ENCODE measurements around the gene LIPC. TPM values are rescaled to one million over a fixed set of nuclear protein-coding genes. Genes with fewer than 3 reads are reported as not detected.

Gene LIPC
- total and polyA plus RNA-seq, 10 donors = 0.47 to 2.5 (median 1.0) TPM

DNA sequence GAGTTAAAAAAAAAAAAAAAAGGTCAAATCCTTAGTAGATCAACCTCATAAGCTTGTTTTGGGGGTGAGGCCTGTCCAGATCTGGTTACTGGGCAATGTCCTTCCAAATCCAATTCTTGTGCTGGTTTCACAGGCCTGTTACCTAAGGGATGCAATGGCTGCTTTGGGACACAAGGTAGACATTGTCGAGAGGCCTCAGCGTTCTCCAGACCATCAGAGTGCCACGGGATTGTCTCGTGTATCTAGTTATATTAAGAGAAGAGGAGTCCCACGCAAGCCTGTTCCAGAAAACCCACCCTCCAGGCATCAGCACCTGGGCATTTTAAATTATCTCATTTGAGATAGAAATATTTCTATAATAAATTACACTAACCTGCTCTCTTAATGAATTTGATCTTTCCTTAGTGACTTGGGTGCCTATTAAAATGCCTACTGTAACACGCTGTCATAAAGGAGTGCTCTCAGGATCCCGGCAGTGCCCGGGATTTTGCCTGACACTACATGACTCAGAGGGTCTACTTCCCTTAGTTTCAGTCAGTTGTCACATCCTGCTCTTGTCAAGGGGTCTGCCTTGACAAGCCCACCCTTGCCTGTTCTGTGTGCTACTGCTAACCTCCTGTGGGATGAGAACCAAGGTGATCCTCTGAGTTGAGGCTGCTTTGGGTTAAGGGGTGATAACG, 116.0 kb downstream of the LIPC start:
- H3K36me3 ChIP-seq = no peaks in the 10 kb centered on the region
- no peak overlapping the region for H3K4me3 ChIP-seq
- no peak overlapping the region for H3K27ac ChIP-seq

DNA sequence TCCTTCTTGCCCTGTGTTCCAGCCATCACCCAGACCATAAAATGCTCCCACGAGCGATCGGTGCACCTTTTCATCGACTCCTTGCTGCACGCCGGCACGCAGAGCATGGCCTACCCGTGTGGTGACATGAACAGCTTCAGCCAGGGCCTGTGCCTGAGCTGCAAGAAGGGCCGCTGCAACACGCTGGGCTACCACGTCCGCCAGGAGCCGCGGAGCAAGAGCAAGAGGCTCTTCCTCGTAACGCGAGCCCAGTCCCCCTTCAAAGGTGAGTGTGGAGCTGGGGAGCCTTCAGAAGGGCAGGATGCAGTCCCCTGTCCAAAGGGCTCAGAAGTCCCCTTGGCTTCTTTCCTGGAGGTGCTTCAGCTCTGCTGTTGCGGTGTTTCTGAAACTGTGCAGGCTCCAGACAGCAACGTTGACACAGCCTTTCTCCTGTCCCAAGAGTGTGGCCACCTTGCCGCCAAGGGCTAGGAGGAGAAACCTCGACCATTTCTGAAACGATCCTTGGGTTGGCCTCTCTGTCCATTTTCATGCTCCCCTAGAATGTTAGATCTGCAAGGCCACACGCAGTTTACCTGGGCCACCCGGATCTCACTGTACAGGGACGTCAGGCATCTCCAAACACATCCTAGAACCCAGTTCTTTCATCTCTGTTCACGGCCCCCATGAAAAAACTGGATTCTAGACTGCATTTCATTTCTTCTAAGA, 116.7 kb downstream of the LIPC start:
- intact Hi-C loops (cut with DNase I; ENCODE audit: low total_unique reads) = no loop called here
- 92 to 95% (median 93%) methylated on average over 25 to 26 of the region's 26 CpGs for WGBS, 5 donors
- H3K27ac ChIP-seq = no peak overlapping the region
- H3K27me3 ChIP-seq (replicated peaks in 1 of 7) = peaks cover 0 to 4% (median 0%) of the 10 kb centered on the region in 7 donors
- H3K4me3 ChIP-seq = no peak overlapping the region
- no peaks in the 10 kb centered on the region for H3K36me3 ChIP-seq
- H3K4me1 ChIP-seq = peaks cover 0 to 29% (median 7%) of the 10 kb centered on the region in 6 donors
- DNase-seq = no peak
- TF ChIP-seq POLR2A (IDR thresholded peaks at IDR 0.05) (no peak), POLR2AphosphoS5 (IDR thresholded peaks at IDR 0.05) (no peak)
- TF ChIP-seq, protein P1, sequence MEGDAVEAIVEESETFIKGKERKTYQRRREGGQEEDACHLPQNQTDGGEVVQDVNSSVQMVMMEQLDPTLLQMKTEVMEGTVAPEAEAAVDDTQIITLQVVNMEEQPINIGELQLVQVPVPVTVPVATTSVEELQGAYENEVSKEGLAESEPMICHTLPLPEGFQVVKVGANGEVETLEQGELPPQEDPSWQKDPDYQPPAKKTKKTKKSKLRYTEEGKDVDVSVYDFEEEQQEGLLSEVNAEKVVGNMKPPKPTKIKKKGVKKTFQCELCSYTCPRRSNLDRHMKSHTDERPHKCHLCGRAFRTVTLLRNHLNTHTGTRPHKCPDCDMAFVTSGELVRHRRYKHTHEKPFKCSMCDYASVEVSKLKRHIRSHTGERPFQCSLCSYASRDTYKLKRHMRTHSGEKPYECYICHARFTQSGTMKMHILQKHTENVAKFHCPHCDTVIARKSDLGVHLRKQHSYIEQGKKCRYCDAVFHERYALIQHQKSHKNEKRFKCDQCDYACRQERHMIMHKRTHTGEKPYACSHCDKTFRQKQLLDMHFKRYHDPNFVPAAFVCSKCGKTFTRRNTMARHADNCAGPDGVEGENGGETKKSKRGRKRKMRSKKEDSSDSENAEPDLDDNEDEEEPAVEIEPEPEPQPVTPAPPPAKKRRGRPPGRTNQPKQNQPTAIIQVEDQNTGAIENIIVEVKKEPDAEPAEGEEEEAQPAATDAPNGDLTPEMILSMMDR (IDR thresholded peaks at IDR 0.05 in 8 of 11, conservative IDR thresholded peaks at IDR 0.05 in 3 of 11) = no peak
- no peaks in the 10 kb centered on the region for H3K9me3 ChIP-seq

More for the DNA sequence above, 116.0 kb downstream of the LIPC start:
- no peak for TF ChIP-seq POLR2A (IDR thresholded peaks at IDR 0.05)
- TF ChIP-seq, protein P1 (IDR thresholded peaks at IDR 0.05 in 8 of 11, conservative IDR thresholded peaks at IDR 0.05 in 3 of 11) = no peak
- TF ChIP-seq POLR2AphosphoS5 (IDR thresholded peaks at IDR 0.05) = no peak
- intact Hi-C loops (cut with DNase I; ENCODE audit: low total_unique reads) = no loop called here
- no peaks in the 10 kb centered on the region for H3K9me3 ChIP-seq
- DNase-seq = no peak
- H3K27me3 ChIP-seq (replicated peaks in 1 of 7) = peaks cover 0 to 4% (median 0%) of the 10 kb centered on the region in 7 donors
- peaks cover 0 to 29% (median 7%) of the 10 kb centered on the region in 6 donors for H3K4me1 ChIP-seq
- 90 to 95% (median 93%) methylated on average over 9 of the region's 9 CpGs for WGBS, 5 donors

DNA sequence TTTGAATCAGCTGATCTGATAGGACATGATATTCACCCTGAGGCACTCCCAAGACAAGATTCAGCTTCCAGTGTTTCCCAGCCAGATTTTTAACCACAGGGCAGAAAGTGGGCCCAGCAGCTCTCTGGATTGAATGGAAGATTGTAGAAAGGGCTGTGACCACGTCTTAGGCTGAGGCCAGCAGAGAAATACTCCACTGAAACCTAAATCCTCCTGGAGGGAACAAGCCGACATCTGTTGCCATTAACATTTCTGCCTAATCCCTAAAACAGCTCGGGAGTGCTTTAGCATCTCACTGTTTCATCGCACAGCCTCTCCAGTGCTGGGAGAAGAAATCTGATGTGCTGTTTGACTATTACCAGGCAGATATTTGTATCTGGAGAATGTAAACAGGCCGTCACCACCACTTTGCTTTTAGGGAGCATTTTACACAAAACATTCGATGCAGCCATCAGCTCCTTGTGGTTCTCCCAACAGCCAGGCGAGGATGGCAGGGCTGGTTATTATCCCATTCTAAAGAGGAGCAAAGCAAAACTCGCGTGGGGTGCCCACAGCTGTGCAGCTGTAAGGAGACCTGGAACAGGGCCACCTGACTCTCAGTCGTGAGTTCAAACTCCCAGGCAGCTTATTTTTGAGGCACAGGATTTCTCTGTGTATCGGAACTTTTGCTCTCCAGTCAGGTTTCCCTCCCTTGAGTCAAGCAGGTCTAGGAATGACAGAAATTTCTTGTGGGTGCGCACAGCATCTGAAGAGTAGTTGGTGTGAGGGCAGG, 117.4 kb downstream of the LIPC start:
- Histone ChIP-seq H3K27ac (no peak overlapping the region), H3K36me3 (no peaks in the 10 kb centered on the region), H3K9me3 (no peaks in the 10 kb centered on the region), H3K4me3 (no peak overlapping the region), H3K27me3 (replicated peaks in 1 of 7) (peaks cover 0 to 4% (median 0%) of the 10 kb centered on the region in 7 donors), H3K4me1 (peaks cover 0 to 29% (median 7%) of the 10 kb centered on the region in 6 donors)
- no peak for DNase-seq
- intact Hi-C loops (cut with DNase I; ENCODE audit: low total_unique reads) = no loop called here
- 86 to 94% (median 92%) methylated on average over 12 of the region's 12 CpGs for WGBS, 5 donors
- TF ChIP-seq POLR2AphosphoS5 (IDR thresholded peaks at IDR 0.05) (no peak), POLR2A (IDR thresholded peaks at IDR 0.05) (no peak)
- TF ChIP-seq, protein P1 (IDR thresholded peaks at IDR 0.05 in 8 of 11, conservative IDR thresholded peaks at IDR 0.05 in 3 of 11) = no peak

- H3K4me3 ChIP-seq = no peak overlapping the region
- 93 to 99% (median 97%) methylated on average over 7 of the region's 7 CpGs for WGBS, 5 donors
- H3K27ac ChIP-seq = no peak overlapping the region
- peaks cover 0 to 29% (median 7%) of the 10 kb centered on the region in 6 donors for H3K4me1 ChIP-seq
- peaks cover 0 to 4% (median 0%) of the 10 kb centered on the region in 7 donors for H3K27me3 ChIP-seq (replicated peaks in 1 of 7)
- TF ChIP-seq POLR2AphosphoS5 (IDR thresholded peaks at IDR 0.05) = no peak
- TF ChIP-seq POLR2A (IDR thresholded peaks at IDR 0.05) = no peak
- TF ChIP-seq, protein P1 (IDR thresholded peaks at IDR 0.05 in 8 of 11, conservative IDR thresholded peaks at IDR 0.05 in 3 of 11) = no peak
- no peaks in the 10 kb centered on the region for H3K9me3 ChIP-seq
- no peak for DNase-seq
- no peaks in the 10 kb centered on the region for H3K36me3 ChIP-seq
- intact Hi-C loops (cut with DNase I; ENCODE audit: low total_unique reads) = no loop called here
Observed at GRCh38 chr15:58549785-58550074, 117.9 kb downstream of the LIPC start.

All from spleen (tissue), 11 donors.